Pons (tissue), 1 donor: ENCODE results near the gene ASGR2.
"Not testable (repeated sequence)": the region's sequence is repeated elsewhere in the genome, so short reads cannot be mapped to it uniquely, and the experiment has no call there.

Source experiments
- DNase-seq: peaks from one replicate; pipeline ENCODE4 v3.0.0-alpha.2; 2016; ENCODE audit warnings: low spot score

The ASGR2 gene

GRCh38 chr17:7098802-7099459 is 15.7 kb downstream of the ASGR2 start:
- no peak for DNase-seq

- no peak for DNase-seq
Measured at GRCh38 chr17:7097940-7098339, 16.7 kb downstream of the ASGR2 start.

GRCh38 chr17:7095625-7096024 is 19.0 kb downstream of the ASGR2 start:
- peak; percentile 46 for DNase-seq

GRCh38 chr17:7094652-7095019 is 20.0 kb downstream of the ASGR2 start:
- DNase-seq = no peak

- DNase-seq = not testable (repeated sequence)
Measured at GRCh38 chr17:7091311-7092005, 23.2 kb downstream of the ASGR2 start.

GRCh38 chr17:7089570-7089969 is 25.1 kb downstream of the ASGR2 start:
- not testable (repeated sequence) for DNase-seq

- not testable (repeated sequence) for DNase-seq
Measured at GRCh38 chr17:7088442-7088841, 26.2 kb downstream of the ASGR2 start.

GRCh38 chr17:7084088-7084487 is 30.5 kb downstream of the ASGR2 start:
- no peak for DNase-seq

GRCh38 chr17:7083592-7083991 is 31.0 kb downstream of the ASGR2 start:
- DNase-seq = no peak

GRCh38 chr17:7081341-7082062 is 33.1 kb downstream of the ASGR2 start:
- DNase-seq = no peak

GRCh38 chr17:7080456-7081041 is 34.1 kb downstream of the ASGR2 start:
- no peak for DNase-seq

- DNase-seq = no peak
Measured at GRCh38 chr17:7079581-7080455, 34.8 kb downstream of the ASGR2 start, which contains the start of gene CLEC10A. TSS of gene CLEC10A (minus strand) at chr17:7080251. CDS start at chr17:7078812, 1,439 bp downstream.

- no peak for DNase-seq
Measured at GRCh38 chr17:7078711-7079110, 35.9 kb downstream of the ASGR2 start.

- no peak for DNase-seq
Measured at GRCh38 chr17:7077911-7078546, 36.6 kb downstream of the ASGR2 start.

GRCh38 chr17:7074931-7075330 is 39.7 kb downstream of the ASGR2 start:
- no peak for DNase-seq

- no peak for DNase-seq
Measured at GRCh38 chr17:7072406-7072805, 42.2 kb downstream of the ASGR2 start.

GRCh38 chr17:7070712-7071111 is 43.9 kb downstream of the ASGR2 start:
- no peak for DNase-seq

GRCh38 chr17:7068268-7068667 is 46.4 kb downstream of the ASGR2 start:
- no peak for DNase-seq

GRCh38 chr17:7067198-7067597 is 47.4 kb downstream of the ASGR2 start:
- DNase-seq = no peak

GRCh38 chr17:7064261-7064660 is 50.4 kb downstream of the ASGR2 start:
- DNase-seq = no peak

- DNase-seq = no peak
Measured at GRCh38 chr17:7063518-7064094, 51.0 kb downstream of the ASGR2 start.
